ENCODE data around the gene OR4N5. TPM values are rescaled to one million over a fixed set of nuclear protein-coding genes. Genes with fewer than 3 reads are reported as not detected.

OR4N5 gene
- total RNA-seq, 1 experiment from 2014 or later = not detected

DNA sequence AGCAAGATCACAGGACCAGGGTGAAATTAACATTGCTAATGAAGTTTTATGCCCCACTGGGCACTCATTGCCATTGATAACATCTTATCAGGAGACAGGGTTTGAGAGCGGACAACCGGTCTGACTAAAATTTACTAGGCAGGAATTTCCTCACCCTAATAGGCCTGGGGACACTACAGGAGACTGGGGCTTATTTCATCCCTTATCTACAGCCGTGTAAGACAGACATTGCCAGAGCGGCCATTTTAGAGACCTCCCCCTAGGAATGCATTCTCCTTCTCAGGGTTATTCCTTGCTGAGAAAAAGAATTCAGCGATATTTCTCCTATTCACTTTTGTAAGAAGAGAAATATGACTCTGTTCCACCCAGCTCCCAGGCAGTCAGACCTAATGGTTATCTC, 19.8 kb upstream of the OR4N5 start:
- H2AFZ ChIP-seq (ENCODE audit: low read depth, low read length, poor library complexity, severe bottlenecking) = no peak overlapping the region
- intact Hi-C loops (cut with micrococcal nuclease) = no loop called here
- DNase-seq (ENCODE audit: low read depth, low spot score) (no peak), ATAC-seq (no peak)
- H3K4me2 ChIP-seq (ENCODE audit: low read length) = no peak overlapping the region
- H3K9me3 ChIP-seq (ENCODE audit: control insufficient read depth in 1 of 2, insufficient read depth in 1 of 2, low read depth in 1 of 2, low read length in 2 of 2) = peaks cover 0 to 4% of the 10 kb centered on the region in 2 experiments; a peak in 3 of 4 replicates
- no peaks in the 10 kb centered on the region for H3K4me1 ChIP-seq (ENCODE audit: control insufficient read depth in 1 of 2, insufficient read depth in 2 of 2, low read length in 2 of 2)
- RAD21 ChIA-PET (ENCODE audit: low non-redundant PET in 1 of 2, low total read pairs in 2 of 2, uncharacterized antibody in 2 of 2, unreplicated experiment in 2 of 2) = no interaction called here
- no peak overlapping the region for H3K9ac ChIP-seq (ENCODE audit: low read length)
- POLR2A ChIA-PET = no interaction called here
- no peaks in the 10 kb centered on the region for H3K79me2 ChIP-seq (ENCODE audit: insufficient read depth, low read length)
- no peaks in the 10 kb centered on the region for H3K27me3 ChIP-seq (ENCODE audit: insufficient read depth, low read length)
- BruUV-seq (replicated peaks) = no TSS peak
- no peaks in the 10 kb centered on the region for H4K20me1 ChIP-seq (ENCODE audit: insufficient read depth)
- CTCF ChIA-PET = no interaction called here
- no peak overlapping the region for H3K4me3 ChIP-seq (replicated peaks in 1 of 2; ENCODE audit: low read depth in 1 of 2, low read length in 2 of 2)
- no peak overlapping the region for H3K27ac ChIP-seq (ENCODE audit: low read depth, low read length)
- H3K36me3 ChIP-seq (ENCODE audit: control insufficient read depth in 1 of 2, insufficient read depth in 2 of 2, low read length in 2 of 2) = no peaks in the 10 kb centered on the region
- TF ChIP-seq, protein P1, sequence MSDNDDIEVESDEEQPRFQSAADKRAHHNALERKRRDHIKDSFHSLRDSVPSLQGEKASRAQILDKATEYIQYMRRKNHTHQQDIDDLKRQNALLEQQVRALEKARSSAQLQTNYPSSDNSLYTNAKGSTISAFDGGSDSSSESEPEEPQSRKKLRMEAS (IDR thresholded peaks at IDR 0.05) = no peak
- TF ChIP-seq, protein P2, sequence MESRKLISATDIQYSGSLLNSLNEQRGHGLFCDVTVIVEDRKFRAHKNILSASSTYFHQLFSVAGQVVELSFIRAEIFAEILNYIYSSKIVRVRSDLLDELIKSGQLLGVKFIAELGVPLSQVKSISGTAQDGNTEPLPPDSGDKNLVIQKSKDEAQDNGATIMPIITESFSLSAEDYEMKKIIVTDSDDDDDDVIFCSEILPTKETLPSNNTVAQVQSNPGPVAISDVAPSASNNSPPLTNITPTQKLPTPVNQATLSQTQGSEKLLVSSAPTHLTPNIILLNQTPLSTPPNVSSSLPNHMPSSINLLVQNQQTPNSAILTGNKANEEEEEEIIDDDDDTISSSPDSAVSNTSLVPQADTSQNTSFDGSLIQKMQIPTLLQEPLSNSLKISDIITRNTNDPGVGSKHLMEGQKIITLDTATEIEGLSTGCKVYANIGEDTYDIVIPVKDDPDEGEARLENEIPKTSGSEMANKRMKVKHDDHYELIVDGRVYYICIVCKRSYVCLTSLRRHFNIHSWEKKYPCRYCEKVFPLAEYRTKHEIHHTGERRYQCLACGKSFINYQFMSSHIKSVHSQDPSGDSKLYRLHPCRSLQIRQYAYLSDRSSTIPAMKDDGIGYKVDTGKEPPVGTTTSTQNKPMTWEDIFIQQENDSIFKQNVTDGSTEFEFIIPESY (IDR thresholded peaks at IDR 0.05; ENCODE audit: extremely low read depth, insufficient replicate concordance, low read length) = no peak
- TF ChIP-seq, protein P3, sequence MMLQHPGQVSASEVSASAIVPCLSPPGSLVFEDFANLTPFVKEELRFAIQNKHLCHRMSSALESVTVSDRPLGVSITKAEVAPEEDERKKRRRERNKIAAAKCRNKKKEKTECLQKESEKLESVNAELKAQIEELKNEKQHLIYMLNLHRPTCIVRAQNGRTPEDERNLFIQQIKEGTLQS (IDR thresholded peaks at IDR 0.05) = no peak
- TF ChIP-seq EZH2phosphoT487 (IDR thresholded peaks at IDR 0.05; ENCODE audit: borderline replicate concordance) (no peak), JUND (IDR thresholded peaks at IDR 0.05) (no peak), SRF (IDR thresholded peaks at IDR 0.05; ENCODE audit: low read depth) (no peak), SIN3A (IDR thresholded peaks at IDR 0.05; ENCODE audit: low read depth) (no peak), ZFX (IDR thresholded peaks at IDR 0.05) (no peak), POLR2AphosphoS5 (IDR thresholded peaks at IDR 0.05; ENCODE audit: low read depth, low read length) (no peak), CEBPB (IDR thresholded peaks at IDR 0.05; ENCODE audit: low read depth) (no peak), TCF7L2 (IDR thresholded peaks at IDR 0.05; ENCODE audit: borderline replicate concordance, extremely low read depth, insufficient read depth, insufficient read length) (no peak), POLR2A (IDR thresholded peaks at IDR 0.05; ENCODE audit: borderline replicate concordance, extremely low read depth, insufficient read depth, insufficient read length) (no peak), SP1 (IDR thresholded peaks at IDR 0.05; ENCODE audit: low read depth) (no peak), ELF1 (IDR thresholded peaks at IDR 0.05; ENCODE audit: borderline replicate concordance, low read depth) (no peak)
- no peaks in the 10 kb centered on the region for H3K9me2 ChIP-seq (ENCODE audit: insufficient read depth)
